RKO (cell line): Measurements from ENCODE around the gene GFY.

Experiments used
- DNase-seq: peaks from one replicate; pipeline ENCODE4 v3.0.0-alpha.2; 2016; ENCODE audit warnings: low spot score

GFY gene

DNA sequence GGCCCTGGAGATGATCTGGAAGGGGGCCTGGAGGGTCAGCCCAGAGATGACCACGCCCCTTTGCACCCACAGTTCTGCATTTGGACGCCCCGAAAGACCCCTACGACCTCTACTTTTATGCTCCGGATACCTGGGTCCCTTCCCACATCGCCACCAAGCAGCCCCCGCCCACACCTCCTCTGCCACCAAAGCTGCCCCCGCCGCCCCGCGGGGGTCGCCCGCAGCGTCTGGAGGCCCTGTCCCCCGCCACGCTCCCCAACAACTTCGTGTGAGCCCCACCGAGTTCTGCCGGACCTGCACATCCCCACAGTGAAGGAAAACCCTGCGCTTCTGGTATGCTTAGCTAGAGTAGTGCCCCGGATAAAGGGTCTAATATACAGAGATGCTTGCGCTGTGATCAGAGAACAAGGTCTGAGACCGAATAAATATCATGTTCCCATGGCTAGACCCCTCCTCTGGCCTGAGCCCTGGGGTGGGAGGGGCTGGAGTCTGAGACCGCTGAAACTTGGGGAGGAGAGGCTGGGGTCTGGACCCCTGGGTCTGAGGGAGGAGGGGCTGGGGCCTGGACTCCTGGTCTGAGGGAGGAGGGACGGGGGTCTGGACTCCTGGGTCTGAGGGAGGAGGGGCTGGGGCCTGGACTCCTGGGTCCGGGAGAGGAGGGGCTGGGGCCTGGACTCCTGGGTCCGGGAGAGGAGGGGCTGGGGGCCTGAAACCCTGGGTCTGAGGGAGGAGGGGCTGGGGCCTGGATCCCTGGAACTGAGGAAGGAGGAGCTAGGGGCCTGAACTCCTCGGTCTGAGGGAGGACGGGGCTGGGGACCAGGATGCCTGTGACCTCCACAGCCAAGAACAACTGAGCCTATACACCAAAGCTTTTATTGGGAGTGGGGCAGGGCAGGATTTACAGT is 3.6 kb downstream of the GFY start:
- no peak for DNase-seq

DNA sequence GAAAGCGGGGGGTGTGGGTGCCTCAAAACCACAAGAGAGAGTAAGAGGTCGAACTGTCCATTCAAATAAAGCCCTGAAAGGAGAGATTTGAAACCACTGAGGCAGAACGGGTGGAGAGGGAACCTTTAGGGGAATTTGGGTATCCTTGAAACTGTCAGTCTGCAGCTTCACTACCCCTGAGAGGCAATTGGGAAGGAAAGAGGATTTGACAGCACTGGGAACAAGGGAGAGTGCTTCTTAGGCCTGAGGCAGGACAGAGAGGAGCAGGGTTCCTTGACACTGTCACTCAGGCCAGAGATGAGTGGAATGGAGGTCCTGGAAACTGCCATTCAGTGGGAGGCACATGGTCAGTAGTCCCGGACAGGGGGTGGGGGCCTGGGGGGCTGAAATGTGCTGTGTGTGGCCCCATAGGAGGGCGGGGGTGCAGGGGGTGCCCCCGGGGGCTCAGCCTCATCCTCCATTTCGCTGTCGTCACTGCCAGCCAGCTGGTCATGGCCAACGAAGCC is 5.0 kb downstream of the GFY start:
- DNase-seq: peak; percentile 15

DNA sequence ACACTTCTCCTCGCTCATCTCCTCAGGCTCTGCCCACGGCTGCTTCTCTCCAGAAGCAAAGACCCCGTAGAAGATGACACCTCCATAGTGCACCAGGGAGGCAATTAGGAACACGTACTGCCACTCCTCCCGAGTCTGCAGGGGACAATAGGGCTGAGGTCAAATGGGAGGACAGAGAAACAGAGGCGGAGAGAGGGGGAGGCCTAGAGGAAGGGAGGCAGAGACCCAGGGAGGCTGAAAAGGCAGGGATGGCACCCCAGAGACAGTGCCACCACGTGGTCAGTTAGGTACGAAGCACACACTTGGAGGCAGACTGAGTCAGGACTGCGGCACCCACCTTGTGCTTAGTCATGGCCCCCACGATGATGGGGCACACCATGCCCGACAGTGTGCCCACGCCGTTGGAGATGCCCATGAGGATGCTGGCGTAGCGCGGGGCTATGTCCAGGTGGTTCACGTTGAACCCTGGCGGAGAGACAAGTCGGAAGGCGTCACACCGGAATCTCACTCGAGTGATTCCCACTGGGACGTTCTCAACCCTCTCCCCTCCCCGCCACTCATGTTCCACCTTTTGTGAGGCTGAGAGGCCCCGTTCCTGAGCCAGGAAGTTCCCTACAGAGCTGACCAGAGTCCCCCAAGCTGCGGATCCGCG is 5.6 kb downstream of the GFY start:
- peak; percentile 56 for DNase-seq

DNA sequence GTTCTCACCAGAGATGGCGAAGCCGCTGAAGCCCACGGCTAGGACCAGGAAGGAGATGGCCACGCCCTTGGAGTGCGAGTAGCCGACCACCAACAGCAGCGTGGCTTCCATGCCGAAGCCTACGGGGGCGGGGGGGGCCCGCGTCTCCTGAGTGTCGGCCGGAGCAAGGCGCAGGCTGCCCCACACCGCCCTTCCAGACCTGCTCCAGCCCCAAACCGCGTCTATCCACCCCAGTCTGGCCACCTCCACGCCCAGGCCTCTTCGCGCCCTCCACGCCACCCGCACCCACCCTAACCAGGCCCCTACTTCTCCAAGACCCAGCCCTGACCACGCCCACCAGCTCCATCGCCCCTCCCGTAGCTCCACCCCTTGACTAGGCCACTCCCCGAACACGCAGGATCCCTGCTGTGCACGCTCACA is 6.2 kb downstream of the GFY start:
- DNase-seq: no peak

DNA sequence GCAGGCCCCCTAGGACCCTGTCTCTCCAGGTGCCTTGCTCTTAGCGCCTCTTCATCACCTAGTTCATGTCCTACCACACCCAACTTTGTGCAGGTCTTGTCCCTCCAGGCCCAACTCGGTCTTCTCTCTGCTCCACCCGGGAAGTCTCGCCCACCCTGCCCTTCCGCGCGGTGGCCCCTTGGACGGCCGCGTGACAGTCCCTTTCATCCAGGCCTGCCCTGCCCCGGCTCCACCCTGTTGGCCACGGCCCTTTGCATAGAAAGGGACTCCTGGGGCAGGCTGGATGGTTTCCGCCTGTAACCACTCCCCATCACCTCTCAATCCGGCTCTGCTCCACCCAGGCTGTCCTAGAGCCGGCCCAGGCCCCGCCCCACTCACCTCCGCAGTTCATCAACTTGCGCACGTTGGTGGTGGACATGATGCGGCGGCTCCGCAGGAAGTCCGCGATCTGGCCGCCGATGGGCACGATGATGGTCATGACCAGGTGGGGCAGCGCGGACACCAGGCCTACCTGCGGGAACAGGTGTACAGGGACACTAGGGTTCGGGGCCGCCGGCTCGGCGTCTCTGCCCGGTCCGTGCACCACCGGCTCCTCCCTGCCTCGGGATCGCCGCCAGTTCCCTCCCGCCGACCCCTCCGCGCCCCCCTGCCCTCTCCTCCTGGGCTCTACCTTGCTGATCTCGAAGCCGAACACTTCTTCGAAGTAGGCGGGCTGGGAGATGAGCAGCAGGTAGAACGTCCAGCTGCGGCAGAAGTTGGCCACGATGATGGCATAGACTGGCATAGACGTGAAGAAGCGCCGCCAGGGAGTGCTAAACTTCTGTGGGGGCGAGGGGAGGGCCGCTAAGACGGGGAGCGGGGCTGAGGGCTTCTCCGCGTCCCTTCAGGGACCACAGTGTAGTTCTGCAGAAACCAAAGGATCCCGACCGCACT is 7.2 kb downstream of the GFY start:
- DNase-seq: no peak

DNA sequence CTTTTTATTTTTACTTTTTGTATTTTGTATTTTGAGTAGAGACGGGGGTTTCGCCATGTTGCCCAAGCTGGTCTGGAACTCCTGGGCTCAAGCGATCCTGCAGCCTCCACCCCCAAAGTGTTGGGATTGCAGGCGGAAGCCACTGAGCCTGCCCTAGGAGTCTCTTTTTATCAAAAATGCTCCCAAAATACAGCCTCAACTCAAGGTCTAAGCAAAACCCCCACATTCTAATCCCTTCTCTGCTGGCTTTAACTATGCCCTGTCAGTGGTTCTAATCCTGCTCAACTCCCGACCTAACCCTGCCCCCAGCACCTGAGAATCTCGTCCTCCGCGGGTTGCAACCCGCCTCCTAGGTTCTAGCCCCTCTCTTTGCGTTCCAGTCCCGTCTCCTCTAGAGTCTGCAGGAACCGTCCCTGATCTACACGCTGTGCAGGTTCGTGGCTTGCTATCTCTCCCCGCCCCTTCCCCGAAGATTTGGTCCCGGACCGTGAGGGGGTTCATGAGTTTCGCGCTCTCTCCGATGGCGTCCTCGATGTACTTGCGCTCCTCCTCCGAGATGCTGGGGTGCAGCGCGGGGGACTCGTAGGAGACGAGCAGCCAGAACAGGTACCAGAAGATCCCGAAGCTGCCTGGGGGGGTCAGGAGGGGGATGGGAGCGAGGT is 8.2 kb downstream of the GFY start:
- no peak for DNase-seq

DNA sequence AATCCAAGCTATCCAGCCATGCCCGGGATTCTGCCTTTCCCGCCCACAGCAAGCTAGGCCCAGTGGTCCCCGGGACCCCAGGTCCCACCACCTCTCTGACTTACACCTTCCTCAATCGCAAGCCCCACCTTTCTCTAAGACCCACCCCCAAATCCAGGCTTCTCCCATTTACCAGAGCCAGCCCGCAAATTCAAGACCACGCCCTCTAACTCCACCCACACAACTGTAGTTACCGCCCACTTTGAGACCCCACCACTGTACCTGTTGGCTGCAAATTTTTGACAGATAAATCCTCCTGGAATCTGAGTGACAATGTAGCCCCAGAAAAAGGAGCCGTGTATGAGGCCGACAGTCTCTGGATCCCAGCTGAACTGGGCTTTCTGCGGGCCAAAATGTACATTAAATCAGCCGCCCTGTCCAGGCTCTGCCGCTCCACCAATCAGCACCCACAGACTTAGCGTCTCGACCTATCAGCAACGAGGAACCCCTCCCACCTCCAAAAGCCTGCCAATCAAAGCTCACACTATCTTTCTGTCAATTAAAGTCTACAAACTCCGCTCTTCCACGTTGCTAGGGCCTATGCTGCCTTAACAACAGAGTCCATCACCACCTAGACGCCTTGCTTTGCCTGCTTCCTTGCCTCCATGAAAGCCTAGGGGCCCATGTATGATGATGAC is 9.9 kb downstream of the GFY start:
- DNase-seq: no peak

DNA sequence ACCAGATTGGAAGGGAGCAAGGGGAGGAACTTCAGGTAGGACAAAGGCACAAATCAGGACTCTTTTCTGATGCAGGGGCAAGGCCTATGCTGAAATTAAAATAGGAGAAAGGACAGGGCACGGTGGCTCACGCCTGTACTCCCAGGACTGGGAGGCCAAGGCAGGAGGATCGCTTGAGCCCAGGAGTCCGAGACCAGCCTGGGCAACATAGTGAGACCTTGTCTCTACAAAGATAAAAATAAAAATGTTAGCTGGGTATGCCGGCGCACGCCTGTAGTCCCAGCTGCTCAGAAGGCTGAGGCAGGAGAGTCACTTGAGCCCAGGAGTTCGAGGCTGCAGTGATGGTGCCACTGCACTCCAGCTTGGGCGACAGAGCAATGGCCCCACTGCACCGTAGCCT is 10.5 kb downstream of the GFY start:
- DNase-seq: no peak

DNA sequence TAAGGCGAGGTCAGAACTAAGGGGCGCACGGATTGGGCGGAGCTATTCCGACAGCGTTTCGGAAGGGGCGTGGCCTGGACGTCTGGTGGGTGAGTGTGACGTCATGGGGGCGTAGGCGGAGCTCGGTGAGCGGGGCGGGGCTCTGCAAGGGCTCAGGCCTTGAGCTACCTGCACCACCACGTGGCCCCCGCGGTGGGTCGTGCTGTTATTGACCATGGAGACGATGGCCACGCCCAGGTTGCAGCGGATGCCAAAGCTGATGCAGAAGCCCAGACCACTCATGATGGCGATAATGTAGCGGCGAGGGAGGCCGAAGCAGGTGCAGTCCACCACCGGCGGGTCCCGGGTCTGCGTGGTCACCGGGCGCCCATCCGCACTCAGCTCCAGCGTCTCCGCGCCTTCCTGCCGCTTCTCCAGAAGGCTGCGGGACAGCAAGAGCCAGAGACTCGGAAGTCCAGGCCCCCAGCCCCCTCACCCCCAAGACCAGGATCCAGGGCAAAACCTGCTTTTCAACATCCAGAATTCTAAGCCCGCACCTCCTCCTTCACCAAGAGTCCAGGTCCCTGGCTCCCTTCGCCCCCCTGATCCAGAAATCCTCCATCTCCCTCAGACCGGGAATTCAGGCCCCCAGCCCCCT is 11.3 kb downstream of the GFY start:
- DNase-seq: no peak

DNA sequence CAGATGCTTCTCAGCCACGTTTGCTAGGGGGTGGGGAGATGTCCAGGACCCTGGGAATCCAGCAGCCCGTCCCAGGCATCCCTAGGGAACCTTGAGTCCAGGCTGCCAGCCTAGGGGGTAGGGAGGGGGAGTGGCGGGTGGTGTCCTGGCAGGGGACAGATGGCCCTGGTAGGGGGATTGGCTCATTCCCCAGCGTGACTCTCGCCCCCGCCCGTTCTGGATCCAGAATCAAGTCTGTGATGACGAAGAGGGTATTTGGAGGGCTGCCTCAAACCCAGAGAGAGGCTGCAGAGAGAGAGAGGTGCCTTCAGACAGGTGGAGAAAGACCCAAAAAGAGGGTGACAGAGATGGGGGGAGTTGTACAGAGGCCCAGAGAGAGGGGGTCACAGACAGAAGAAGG is 12.0 kb downstream of the GFY start:
- DNase-seq: no peak

DNA sequence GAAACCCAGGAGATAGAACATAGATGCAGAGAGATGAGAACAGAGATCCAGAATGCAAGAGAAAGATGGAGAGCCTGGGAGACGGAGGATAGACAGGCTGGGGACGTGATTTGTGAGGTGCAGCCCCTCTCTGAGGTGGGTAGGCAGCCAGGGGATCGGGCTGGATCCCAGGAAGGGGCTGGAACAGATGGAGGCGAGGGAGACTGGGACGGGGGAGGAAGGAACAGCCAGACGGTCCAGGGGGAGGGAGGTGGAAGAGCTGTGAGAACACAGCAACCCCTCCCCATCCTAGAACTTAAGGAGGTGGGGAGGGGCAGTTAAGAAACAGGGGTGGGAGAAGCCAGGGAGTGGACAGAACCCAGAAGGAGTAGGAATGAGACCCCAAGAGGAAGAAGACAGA is 13.1 kb downstream of the GFY start:
- no peak for DNase-seq

DNA sequence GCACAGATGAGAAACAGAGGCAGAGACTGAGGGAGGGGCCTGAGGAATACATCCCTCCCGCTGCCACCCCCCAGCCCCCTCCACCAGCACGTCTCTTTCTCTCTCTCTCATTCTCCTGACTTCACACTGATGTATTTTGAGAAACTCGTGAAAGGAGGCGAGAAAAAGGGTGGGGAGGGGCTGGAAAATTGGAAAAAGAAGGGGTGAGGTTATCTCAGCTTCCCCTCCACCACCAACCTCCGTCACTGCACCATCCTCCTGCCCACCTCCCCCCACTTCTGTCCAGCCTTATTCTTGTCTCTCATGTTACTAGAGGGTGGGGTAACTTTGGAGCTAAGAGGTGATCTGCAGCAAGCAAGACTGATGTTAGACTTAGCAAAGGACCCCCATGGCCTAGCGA is 14.6 kb downstream of the GFY start:
- no peak for DNase-seq

DNA sequence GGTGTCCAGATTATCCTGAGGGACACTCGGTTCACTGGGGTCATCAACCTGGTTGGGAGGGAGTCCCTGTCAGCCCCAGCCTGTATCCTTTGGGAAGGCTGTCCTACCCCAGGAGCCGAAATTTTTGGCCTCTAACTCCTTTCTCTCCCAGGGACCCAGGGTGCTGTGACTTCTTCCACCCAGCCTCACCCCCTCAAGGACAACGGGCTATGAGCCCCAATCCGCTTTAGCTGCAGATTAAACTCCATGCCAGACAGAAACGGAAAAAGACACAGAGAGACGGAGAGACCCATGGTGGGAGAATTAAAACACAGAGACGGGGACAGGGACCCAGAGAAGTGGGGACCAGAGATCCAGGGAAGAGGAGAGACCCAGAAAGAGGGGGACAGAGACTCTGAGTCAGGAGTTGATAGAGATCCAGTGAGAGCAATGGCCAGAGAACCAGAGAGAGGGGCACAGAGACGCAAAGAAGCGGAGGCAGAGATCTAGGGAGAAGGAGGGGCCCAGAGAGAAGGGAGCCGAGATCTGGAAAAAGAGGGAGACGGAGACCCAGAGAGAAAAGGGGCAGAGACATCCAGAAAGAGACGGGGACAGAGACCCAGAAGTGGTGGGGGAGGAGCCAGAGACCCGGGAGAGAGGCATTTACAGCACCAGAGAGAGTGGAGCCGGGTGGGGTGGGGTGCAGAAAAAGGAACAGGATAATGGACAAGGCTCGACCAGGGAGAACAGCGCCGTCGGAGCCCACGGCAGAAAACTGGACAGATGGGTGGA is 15.4 kb downstream of the GFY start:
- no peak for DNase-seq

DNA sequence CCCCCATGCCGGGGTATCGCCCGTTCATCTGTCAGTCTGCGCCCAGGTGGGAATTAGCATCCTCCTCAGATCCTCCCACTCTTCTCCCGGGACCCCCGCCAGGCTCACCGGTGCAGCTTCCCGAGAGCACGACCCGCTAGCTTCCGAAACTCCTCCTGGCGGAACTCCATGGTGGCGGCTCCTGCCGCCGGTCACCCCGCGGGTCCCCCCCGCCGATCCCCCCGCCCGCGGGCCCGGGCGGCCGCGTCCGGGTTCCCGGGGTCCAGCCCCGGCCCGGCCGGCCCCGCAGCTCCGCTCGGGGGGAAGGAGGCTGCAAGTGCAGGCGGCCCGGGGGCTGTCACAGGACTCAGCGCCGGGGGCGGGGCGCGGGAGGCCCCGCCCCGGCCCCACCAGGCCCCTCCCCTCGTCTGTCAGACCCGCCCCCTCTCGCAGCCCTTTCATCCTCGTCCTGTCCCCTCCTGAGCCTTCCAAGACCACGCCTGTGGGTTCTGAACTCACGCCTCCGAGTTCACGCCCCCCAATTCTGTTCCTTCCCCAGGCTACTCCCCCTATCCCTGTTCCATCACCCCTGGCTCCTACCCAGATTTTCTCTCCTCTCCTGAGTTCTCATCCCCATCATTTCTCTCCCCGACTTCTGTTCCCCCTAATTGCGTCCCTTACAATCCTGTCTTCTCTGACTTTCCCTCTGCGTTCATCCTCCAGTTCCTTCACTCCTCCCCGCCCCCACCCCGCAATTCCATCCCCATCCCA is 16.2 kb downstream of the GFY start, which contains the start of gene SLC17A7:
Gene SLC17A7 (minus strand): TSS at position 318 of the 750 bp plus-strand sequence. CDS start 148 bp downstream, at position 170.
- no peak for DNase-seq

DNA sequence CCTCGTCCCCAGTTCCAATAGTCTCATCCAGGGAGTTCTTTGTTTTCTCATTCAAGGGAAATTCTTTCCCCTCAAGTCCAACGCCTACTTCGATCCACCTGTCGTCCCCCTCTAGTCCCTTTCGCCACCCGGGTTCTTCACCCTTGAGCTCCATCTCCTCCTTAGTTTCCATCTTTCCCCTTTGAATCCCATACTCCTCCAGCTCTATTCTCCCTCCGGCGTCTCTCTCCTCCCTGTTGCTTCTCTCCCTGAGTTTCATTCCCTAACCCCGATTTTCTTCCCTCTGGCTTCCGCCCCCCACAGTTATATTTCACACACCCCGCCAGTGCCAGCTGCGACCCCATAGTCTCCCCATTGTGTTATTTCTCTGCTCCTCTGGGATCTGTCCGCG is 16.8 kb downstream of the GFY start:
- no peak for DNase-seq

DNA sequence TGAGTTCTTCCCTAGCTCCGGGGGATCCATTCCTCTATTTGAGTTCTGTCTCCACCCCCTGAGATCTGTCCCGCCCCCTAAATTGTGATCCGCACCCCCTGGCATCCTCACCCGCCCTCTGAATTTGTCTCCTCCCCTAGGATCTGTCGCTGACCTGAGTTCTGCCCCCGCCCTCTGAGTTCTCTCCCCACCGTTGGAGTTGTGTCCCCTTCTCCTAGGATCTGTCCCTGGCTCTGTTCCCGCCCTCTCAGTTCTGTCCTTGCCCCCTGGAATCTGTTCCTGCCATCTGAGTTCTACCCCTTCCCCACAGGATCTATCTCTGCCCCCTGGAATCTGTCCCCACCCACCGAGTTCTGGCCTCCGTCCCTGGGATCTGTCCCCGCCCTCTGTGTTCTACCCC is 17.2 kb downstream of the GFY start:
- no peak for DNase-seq

DNA sequence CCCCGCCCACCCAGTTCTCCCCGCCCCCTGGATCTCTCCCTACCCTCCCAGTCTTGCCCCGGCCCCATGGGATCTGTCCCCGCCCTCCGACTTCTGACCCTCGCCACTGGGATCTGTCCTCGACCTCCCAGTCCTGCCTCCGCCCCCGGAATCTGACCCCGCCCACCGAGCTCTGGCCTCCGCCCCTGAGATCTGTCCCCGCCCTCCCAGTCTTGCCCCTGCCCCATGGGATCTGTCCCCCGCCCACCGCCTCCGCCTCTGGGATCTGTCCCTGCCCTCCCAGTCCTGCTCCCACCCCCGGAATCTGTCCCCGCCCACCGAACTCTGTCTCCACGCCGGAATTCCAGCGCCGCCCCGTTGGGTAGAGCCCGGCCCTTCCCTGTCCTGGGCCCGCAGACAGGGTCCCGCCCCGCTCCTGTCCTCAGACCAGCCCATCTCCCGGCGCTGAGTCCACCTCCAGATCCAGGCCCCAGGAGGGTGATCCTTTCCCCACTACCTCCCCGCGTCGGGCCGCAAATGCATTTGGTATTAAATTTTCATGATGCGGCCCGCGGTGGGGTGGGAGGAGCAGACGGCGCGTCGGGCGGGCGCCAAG is 17.7 kb downstream of the GFY start:
- DNase-seq: peak; percentile 91

DNA sequence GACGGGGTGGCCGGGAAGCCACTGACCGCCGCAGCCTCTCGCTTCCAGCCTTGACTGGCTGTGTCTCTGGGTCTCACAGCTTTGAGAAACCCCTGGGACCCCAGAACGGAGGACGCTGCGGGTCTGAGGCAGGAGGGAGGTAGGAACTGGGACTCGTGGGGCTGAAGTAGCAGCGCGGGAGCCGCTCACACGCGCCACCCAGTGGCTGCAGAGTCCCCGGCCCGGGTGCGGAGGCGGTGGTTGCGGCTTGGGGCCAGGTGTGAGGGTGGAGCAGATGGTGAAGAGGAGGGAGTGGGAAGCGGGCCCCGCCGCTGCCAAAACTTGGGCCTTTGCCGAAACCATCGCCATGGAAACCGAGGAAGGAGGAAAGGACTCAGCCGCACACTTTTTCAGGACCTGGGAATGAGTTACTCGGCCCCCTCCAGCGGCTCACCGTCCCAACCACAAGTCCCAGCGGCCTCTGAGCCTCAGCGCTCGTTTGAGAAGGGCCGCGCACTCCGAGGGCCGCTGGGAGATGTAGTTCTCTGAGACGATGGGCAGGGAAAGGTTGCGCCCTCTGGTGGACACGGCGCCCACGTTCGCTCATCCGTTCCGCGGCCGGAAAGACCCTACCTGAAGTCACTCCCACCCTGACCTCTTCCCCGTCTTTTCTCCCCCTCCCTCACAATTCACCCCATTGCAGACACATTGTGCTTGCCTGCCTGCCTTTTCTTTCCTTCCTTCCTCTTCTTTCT is 18.3 kb downstream of the GFY start:
- DNase-seq: peak; percentile 96
